GM18861 (cell line): ENCODE measurements around the gene TEKT1.

Experiments
- ATAC-seq: cut with Tn5 transposase; IDR thresholded peaks from one replicate; pipeline ENCODE4 v1.9.1; 2021; ENCODE audit not compliant: unreplicated experiment

The TEKT1 gene

GRCh38 chr17:6768447-6768846, 63.1 kb downstream of the TEKT1 start:
- ATAC-seq, result no peak

- ATAC-seq, result no peak
Measured at GRCh38 chr17:6761779-6762178, 69.8 kb downstream of the TEKT1 start.

- ATAC-seq, result no peak
Measured at GRCh38 chr17:6757747-6758146, 73.8 kb downstream of the TEKT1 start.

GRCh38 chr17:6756425-6757031, 75.0 kb downstream of the TEKT1 start:
- no peak for ATAC-seq

GRCh38 chr17:6755731-6756184, 75.8 kb downstream of the TEKT1 start, which contains the start of gene XAF1:
Gene XAF1, plus strand, starts transcription at chr17:6756046. Its CDS starts 33 bp downstream, at chr17:6756079.
- ATAC-seq, result peak; percentile 57

- ATAC-seq, result no peak
Measured at GRCh38 chr17:6755281-6755680, 76.2 kb downstream of the TEKT1 start.

- ATAC-seq, result no peak
Measured at GRCh38 chr17:6753546-6753945, 78.0 kb downstream of the TEKT1 start.

GRCh38 chr17:6753006-6753445, 78.5 kb downstream of the TEKT1 start:
- no peak for ATAC-seq

GRCh38 chr17:6752068-6752909, 79.2 kb downstream of the TEKT1 start:
- no peak for ATAC-seq

- no peak for ATAC-seq
Measured at GRCh38 chr17:6749519-6749918, 82.0 kb downstream of the TEKT1 start.

- ATAC-seq, result no peak
Measured at GRCh38 chr17:6748617-6749016, 82.9 kb downstream of the TEKT1 start.
